Pons (tissue), 1 donor: ENCODE measurements around the gene TMEM270.
"Not testable (repeated sequence)": the region's sequence is repeated elsewhere in the genome, so short reads cannot be mapped to it uniquely, and the experiment has no call there.

Source experiments
- DNase-seq: peaks from one replicate; pipeline ENCODE4 v3.0.0-alpha.2; 2016; ENCODE audit warnings: low spot score

Gene TMEM270, protein sequence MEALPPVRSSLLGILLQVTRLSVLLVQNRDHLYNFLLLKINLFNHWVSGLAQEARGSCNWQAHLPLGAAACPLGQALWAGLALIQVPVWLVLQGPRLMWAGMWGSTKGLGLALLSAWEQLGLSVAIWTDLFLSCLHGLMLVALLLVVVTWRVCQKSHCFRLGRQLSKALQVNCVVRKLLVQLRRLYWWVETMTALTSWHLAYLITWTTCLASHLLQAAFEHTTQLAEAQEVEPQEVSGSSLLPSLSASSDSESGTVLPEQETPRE

DNA sequence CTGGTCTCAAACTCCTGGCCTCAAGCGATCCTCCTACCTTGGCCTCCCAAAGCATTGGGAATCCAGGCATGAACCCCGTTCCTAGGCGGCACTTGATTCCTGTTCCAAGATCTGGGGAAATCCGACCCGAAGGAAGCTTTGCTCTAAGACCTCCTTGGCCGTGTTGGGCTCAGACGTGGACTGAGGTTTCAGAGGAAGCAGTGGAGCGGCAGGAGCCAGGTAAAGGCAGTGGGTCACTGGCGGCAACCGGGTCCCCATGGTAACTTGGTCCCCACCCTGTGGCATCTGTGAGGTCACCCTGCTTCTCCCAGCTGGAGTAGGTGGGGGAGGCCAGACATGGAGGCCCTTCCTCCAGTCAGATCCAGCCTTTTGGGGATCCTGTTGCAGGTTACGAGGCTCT lies at the start of gene TMEM270:
Gene TMEM270, plus strand, starts transcription at position 301 of the 400 bp plus-strand sequence. Its CDS starts 36 bp downstream, at position 337.
- DNase-seq, result no peak

DNA sequence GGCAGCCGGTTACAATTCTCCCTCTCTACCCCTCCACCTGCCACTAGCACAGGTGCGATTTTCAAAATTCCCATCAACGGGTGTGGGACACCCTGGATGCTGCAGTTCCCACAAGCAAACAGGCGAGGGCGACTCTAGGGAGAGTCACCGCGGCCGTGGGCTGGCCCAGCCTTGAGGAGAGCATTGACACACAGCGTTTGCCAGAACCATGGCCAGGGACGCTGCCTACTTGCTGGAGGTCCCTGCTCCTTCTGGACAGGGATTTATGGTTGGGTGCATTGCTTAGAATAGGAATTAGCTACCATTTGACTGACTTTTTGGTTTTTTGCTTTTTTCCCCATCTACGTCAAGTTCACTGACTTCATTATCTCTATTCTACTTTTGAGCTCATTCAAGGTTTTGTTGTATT lies 49.2 kb upstream of the TMEM270 start:
- DNase-seq, result peak; percentile 5

DNA sequence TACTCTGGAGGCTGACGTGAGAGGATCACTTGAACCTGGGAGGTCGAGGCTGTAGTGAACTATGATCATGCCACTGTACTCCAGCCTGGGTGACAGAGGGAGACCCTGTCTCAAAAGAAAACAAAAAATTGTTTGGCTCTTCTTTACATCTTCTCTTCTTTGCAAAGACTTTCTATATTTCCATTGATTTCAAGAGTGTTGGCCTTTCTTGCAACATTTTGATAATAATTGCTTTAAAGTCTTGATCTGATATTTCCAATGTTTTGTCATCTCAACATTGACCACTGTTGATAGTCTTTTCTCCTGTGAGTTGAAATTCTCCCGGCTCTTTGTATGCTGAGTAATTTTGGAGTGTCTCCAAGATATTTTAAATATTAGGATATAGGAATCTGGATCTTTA lies 48.0 kb upstream of the TMEM270 start:
- DNase-seq, result no peak

DNA sequence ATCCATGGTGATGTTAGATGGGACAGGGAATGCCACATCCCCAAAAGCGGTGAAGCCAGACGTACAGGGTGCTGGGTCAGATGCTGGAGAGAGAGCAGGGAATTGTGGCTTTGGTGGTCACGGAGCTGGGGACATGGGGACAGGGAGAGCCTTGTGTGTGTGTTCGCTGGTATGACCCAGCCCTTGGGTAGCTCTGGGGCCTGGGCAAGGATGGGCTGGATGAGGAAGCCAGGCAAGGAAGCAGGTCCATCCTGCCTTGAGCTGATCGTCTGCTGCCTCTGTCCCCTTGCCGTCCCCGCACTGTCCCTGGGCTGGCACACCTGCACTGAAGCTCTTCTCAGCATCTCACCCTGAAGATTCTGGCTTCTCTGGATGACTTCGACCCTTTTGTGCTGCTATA lies 45.5 kb upstream of the TMEM270 start:
- DNase-seq, result no peak

DNA sequence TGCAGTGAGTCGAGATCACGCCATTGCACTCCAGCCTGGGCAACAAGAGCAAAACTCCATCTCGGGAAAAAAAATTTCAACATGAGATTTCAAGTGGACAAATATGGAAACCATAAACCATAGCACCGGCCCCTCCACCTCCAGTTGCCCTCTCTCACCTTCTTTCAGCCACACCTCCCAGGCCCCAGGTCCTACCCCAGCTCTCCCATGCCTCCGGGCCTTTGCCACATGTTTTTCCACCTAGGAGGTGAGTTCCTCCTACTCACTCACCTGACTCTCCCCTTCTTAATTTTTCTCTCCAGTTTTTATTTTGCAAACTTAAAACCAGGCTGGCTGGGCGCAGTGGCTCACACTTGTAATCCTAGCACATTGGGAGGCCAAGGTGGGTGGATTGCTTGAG lies 43.8 kb upstream of the TMEM270 start:
- DNase-seq, result no peak

DNA sequence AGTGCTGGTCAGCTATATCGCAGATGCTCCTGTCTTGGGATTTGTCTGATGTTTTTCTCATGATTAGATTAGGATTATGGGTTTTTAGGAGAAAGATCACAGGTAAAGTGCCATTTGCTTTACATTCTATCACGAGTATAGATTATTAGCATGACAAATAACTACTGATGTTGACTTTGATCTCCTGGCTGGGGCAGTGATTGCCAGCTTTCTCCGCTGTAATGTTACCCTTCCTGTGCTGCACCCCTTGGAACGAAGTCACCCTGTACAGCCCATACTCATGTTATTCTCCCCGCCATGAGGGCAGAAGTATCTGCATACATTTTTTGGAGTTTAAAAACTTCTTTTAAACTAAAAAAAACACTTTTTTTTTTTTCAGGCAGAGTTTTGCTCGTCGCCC lies 40.9 kb upstream of the TMEM270 start:
- DNase-seq, result no peak

DNA sequence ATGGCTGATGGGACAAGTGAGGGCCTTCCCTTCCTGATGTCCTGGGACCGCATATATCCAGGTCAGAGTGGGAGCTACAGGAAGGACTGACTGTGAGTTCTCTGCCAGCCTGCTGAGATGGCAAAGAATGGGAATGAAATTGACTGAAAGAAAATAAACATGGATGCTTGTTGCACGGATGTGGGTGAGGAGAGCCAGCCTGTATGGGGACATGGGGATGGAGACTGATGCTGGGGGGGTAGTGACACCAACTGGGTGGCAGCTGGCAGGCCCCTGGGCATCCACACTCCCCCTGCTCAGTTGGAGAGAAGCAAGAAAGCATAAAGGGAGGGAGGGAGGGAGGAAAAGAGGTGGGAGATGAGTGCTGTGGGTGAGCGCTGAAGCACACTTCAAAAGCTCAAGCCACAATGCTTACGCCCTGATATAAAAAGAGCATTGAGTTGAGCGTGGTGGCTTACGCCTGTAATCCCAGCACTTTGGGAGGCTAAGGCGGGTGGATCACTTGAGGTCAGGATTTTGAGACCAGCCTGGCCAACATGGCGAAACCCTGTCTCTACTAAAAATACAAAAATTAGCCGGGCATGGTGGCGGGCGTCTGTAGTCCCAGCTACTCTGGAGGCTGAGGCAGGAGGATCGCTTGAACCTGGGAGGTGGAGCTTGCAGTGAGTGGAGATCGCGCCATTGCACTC lies 39.2 kb upstream of the TMEM270 start:
- not testable (repeated sequence) for DNase-seq

DNA sequence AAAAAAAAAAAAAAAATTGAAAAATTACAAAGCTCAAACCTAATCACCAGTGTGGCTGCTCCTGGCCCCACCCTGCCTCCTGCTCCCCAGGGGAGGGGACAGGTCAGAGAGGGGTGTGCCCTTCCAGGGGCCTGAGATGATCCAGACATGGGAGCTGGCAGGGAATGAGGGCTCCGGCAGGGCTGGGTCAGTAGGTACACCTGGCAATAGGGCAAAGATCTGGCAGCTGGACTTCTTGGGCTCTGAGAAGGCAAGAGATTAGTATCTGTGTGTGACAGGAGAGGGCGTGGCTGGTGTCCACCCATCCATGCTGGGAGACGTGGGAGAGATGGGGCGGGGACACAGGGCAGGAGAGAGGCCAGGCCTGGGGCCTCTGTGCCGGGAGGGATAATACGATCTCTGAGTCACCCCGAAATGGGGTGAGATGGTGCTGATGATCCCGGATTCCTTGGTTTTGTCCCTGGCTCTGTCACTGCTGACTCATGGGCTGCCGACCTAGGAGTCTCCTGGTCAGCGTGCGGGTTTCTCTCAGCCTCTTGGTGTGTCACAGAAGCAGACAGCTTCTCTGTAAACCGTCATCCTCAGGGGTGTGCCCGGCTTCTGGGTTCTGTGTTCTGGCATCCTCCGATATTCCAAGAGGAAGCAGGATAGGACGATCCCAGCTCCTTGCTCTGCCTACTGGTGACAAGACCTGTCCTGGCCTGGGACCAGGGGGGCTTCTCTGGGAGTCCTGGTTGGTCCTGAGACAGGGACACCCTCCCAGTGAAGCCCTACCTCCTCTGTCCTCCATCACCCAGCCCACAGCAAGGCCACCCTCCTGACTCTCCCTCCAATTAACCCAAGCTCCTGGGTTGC lies 38.4 kb upstream of the TMEM270 start:
- no peak for DNase-seq

DNA sequence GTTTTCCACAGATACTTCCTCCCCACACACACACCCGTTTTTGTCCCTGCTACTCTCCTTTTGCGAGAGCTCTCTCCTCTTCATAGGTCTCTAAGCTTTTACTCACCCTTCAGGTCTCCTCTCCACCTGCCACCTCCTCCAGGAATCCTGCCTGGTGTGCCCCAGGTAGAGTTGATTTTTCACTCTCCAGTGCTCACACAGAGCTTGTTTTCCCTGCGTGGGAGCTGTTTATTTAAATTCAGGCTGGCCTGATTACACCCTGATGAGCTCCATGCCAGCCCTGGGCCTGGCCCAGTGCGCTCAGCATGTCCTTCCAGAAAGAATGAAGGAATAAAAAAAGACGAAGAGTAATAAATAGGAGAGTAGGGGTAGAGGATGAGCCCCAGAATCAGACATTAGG lies 37.7 kb upstream of the TMEM270 start:
- no peak for DNase-seq

DNA sequence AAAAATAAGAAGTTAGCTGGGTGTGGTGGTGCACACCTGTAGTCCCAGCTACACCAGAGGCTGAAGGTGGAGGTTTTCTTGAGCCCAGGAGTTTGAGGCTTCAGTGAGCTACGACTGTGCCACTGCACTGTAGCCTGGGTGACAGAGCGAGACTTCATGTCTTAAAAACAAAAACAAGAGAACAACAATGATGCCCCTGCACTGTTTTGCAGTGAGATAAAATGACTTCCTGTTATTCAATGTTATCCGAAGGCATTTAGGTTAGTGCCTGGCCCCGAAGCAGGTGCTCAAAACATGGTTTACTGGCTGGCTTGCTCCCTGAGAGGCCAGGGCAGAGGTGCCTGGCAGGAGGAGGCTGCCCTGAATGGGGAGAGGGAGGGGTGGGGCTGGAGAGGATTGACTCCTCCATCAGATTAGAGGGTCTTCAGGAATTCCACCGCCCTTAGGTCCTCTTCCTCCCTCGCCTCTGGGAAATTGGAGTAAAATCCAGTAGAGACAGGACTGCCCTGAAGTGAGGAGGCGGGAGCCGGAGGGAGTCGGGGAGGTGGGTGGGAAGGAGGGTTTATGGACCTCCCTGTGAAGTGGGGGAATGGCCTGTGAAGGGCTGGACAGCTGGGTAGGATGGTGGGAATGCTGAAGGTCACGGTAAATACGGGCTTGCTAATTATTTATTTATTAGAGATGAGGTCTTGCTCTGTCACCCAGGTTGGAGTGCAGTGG lies 36.9 kb upstream of the TMEM270 start:
- no peak for DNase-seq

DNA sequence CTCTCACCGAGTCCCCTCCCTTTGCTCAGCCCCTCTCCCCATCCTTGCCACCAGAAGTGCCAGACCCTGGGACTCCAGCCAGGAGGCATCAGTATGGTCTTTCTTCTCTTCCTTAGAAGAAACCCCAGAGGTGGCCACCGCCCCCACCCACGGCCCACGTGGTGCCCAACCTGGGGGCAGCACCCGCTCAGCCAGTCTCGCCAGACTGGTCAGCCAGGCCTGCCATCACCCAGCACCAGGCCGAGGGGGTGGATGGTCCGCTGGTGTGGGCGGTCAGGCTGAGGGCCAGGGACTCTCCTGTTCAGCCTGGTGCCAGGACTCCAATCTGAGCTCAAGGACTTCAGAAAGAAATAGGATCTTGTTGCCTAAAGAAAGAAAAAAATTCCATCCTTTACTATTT lies 36.0 kb upstream of the TMEM270 start:
- no peak for DNase-seq

DNA sequence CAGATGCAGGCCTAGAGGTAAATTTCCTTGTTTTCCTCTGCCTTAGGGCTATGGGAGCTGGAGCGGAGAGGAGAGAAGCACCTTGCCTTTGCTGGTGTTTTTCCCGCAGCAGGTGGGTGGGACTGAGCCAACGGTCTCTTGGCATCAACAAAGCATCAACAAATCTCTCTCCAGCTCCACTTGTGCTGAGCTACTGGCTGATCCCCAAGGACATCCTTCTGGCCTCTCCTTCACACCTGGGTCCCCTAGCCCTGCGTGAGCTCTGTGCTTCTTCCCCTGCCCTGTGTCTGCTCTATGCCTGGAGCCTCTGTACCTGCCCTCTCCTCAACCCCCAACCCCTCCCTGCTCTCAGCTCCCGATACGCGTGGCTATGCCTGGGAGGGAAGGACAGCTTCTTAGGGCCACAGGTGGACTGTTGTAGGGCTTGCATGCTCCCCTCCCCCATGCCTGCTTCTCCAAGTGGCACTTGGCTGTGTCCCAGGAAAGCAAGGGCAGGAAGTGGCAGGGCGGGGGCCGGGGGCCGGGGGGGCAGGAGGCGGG lies 33.3 kb upstream of the TMEM270 start:
- DNase-seq, result no peak

DNA sequence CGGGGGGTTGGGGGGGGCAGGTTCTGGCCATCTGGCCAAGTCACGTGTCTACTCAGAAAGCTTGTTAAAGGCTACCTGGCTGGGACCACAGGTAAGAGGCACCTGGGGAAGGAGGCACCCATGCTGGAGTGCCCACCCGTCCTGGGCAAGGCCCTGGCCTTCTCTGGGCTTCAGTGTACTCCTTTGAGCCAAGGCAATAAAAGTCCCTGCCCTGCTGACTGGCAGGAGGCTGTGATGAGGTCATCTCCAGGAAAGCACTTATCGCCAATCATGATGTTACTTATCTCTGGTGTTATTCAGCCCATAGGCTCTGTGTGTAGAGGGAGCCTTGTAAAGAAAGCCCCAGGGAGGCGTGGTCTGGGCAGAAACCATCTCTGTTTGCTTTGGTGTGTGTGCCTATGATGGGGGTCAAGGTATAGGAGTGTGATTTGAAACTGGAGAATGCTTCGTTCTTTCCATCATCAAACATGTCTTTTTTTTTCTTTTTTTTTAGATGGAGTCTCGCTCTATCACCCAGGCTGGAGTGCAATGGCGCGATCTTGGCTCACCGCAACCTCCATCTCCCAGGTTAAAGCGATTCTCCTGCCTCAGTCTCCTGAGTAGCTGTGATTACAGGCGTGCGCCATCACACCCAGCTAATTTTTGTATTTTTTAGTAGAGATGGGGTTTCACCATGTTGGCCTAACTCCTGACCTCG lies 32.7 kb upstream of the TMEM270 start:
- DNase-seq, result no peak

DNA sequence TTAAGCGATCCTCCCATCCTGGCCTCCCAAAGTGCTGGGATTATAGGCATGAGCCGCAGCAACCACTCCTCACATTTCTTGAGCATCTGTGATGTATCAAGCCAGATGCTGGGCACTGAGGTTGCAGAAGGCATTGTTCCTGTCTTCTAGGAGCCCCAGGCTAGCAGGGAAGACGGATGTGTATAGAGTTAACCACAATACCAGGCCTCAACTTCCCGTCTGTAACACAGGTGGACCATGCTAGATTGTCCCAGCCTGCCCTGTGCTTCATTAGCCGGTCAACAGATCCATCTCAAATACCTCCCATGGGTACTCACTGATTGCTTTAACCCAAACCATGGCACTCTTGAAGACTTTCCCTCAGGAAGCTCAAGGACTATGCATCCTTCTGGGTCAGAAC lies 32.0 kb upstream of the TMEM270 start:
- DNase-seq, result no peak

DNA sequence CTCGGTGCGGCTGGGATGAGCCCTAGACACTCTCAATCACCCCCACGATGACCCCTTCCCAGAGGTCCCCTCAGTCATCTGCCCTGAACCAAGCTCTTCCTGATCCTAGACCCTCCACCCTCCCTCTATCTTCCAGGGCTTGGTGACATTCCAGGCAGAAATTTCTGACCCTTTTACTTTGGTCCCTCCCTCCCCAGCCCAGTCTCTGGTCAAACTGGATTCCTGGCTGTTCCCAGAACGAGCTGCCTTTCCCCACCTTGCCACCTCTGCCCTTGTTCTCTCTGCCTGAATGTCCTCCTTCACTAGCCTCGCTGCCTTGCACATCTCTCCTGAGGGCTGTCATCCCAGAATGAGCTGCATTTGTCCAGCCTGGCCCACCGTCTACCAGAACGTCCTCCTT lies 31.5 kb upstream of the TMEM270 start:
- DNase-seq, result no peak

DNA sequence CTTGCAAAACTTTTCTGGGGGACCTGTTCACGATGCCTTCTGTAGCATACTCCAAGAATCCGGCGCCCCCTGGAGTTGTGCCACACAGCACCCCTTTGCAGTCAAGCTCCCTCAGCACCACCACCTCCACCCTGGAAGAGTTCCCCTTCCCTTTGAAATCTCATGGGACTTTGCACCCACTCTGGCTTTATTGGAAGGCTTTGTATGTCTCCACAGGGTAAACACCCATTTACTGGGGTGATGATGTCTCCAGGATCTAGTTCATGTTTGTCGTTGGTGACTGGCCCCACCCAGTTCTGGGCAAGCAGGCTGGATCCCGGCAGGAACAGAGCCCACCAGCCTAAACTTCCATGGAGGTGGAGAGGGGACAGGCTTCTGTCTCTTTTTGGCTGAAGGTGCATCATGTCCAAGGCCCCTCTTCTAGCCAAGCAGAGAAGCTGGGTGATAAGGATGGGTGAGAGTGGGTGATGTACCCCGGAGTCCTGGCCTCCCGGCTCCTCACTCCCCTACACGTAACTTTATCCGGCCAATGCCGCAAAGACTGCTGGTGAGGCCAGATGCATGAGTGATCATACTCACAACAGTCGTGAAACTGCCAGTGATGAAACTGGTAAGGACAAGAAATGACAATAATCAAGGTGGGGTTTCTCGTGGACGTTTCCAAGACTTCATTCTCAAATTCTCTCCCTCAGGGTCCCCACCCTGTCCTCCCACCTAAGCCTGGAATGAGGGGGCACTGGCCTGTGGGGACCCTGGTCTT lies 30.9 kb upstream of the TMEM270 start:
- no peak for DNase-seq

DNA sequence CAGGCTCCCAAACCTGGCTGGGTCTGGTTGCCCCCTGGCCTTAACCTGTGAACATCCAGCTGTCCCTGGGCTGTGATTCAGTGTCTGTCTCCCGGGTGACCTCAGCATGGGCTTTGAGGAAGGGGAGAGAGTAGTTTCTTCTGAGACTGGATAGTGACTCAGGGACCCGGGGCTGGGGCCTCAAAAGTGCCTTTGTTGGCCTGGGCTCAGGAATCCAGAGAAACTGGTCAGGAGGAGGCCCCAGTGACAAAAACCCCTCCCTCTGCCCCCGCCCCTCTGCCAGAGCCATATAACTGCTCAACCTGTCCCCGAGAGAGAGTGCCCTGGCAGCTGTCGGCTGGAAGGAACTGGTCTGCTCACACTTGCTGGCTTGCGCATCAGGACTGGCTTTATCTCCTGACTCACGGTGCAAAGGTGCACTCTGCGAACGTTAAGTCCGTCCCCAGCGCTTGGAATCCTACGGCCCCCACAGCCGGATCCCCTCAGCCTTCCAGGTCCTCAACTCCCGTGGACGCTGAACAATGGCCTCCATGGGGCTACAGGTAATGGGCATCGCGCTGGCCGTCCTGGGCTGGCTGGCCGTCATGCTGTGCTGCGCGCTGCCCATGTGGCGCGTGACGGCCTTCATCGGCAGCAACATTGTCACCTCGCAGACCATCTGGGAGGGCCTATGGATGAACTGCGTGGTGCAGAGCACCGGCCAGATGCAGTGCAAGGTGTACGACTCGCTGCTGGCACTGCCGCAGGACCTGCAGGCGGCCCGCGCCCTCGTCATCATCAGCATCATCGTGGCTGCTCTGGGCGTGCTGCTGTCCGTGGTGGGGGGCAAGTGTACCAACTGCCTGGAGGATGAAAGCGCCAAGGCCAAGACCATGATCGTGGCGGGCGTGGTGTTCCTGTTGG lies 30.0 kb upstream of the TMEM270 start, which contains the start of gene CLDN4:
Gene CLDN4, plus strand, starts transcription at position 316 of the 903 bp plus-strand sequence. Its CDS starts 206 bp downstream, at position 522.
- no peak for DNase-seq

DNA sequence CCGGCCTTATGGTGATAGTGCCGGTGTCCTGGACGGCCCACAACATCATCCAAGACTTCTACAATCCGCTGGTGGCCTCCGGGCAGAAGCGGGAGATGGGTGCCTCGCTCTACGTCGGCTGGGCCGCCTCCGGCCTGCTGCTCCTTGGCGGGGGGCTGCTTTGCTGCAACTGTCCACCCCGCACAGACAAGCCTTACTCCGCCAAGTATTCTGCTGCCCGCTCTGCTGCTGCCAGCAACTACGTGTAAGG lies 29.4 kb upstream of the TMEM270 start:
- no peak for DNase-seq

DNA sequence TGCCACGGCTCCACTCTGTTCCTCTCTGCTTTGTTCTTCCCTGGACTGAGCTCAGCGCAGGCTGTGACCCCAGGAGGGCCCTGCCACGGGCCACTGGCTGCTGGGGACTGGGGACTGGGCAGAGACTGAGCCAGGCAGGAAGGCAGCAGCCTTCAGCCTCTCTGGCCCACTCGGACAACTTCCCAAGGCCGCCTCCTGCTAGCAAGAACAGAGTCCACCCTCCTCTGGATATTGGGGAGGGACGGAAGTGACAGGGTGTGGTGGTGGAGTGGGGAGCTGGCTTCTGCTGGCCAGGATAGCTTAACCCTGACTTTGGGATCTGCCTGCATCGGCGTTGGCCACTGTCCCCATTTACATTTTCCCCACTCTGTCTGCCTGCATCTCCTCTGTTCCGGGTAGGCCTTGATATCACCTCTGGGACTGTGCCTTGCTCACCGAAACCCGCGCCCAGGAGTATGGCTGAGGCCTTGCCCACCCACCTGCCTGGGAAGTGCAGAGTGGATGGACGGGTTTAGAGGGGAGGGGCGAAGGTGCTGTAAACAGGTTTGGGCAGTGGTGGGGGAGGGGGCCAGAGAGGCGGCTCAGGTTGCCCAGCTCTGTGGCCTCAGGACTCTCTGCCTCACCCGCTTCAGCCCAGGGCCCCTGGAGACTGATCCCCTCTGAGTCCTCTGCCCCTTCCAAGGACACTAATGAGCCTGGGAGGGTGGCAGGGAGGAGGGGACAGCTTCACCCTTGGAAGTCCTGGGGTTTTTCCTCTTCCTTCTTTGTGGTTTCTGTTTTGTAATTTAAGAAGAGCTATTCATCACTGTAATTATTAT lies 28.9 kb upstream of the TMEM270 start:
- no peak for DNase-seq
